ENCODE measurements around the gene ST8SIA1.

DNA sequence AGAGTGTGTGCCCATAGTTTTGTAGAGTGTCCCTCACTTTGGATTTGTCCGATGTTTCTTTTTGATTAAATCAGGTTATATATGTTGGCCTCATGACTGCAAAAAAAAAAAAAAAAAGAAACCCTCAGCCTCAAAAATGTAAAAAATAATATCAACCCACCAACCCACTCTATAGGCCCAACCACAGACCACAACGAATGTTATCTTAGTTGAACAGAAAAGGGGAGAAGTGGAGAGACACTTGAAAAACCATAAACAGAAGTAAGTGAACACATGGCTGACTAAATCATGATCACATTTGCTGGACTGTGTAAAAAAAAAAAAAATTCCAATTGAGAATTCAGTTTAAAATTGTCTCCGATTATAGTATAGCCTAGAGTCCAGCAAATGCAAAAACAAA lies 45.5 kb upstream of the ST8SIA1 start:
- TF ChIP-seq, protein P1, sequence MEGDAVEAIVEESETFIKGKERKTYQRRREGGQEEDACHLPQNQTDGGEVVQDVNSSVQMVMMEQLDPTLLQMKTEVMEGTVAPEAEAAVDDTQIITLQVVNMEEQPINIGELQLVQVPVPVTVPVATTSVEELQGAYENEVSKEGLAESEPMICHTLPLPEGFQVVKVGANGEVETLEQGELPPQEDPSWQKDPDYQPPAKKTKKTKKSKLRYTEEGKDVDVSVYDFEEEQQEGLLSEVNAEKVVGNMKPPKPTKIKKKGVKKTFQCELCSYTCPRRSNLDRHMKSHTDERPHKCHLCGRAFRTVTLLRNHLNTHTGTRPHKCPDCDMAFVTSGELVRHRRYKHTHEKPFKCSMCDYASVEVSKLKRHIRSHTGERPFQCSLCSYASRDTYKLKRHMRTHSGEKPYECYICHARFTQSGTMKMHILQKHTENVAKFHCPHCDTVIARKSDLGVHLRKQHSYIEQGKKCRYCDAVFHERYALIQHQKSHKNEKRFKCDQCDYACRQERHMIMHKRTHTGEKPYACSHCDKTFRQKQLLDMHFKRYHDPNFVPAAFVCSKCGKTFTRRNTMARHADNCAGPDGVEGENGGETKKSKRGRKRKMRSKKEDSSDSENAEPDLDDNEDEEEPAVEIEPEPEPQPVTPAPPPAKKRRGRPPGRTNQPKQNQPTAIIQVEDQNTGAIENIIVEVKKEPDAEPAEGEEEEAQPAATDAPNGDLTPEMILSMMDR (IDR thresholded peaks at IDR 0.05) = no peak
- TF ChIP-seq POLR2A (IDR thresholded peaks at IDR 0.05) = no peak

All from right lobe of liver (tissue), 4 donors.